Measurements from ENCODE around the gene FCHO2. TPM values are rescaled to one million over a fixed set of nuclear protein-coding genes. Genes with fewer than 3 reads are reported as not detected.
A peak's percentile ranks its signal among the peaks of the same experiment; 100 is the strongest.

Gene FCHO2
- total RNA-seq, 1 experiment from 2014 or later = 5.8 TPM

- H2BK15ac ChIP-seq (ENCODE audit: low read depth, low read length) = no peak overlapping the region
- no peak overlapping the region for H3K23ac ChIP-seq (ENCODE audit: insufficient read length, low read depth, low read length)
- peaks cover 0 to 6% of the 10 kb centered on the region in 2 experiments; a peak in 1 of 5 replicates for H3K9me3 Mint-ChIP-seq
- no peak overlapping the region for H2BK120ac ChIP-seq (ENCODE audit: low read depth, low read length, poor library complexity, severe bottlenecking)
- no peak overlapping the region for H3K4me2 ChIP-seq (ENCODE audit: insufficient read depth, insufficient read length, low read length)
- H3K79me1 ChIP-seq (ENCODE audit: insufficient read depth, low read depth, low read length, poor library complexity, severe bottlenecking) = no peaks in the 10 kb centered on the region
- no peak overlapping the region for H2AFZ ChIP-seq (ENCODE audit: low read length)
- no peak for TF ChIP-seq CTCF (conservative IDR thresholded peaks at IDR 0.05)
- no peaks in the 10 kb centered on the region for H3K4me1 Mint-ChIP-seq
- no peak for DNase-seq
- no peak overlapping the region for H2BK5ac ChIP-seq (ENCODE audit: insufficient read length, low read length)
- H3K79me2 ChIP-seq (ENCODE audit: insufficient read depth, low read length) = no peaks in the 10 kb centered on the region
- no peak overlapping the region for H3T11ph ChIP-seq (ENCODE audit: low read length)
- no peaks in the 10 kb centered on the region for H3K23me2 ChIP-seq (ENCODE audit: insufficient read length, low read depth, low read length, poor library complexity, severe bottlenecking)
- H3K27me3 Mint-ChIP-seq (ENCODE audit: low read depth) = no peaks in the 10 kb centered on the region
- H3K4ac ChIP-seq (ENCODE audit: low read depth, low read length) = no peak overlapping the region
- H2BK20ac ChIP-seq (ENCODE audit: low read depth, low read length, poor library complexity, severe bottlenecking) = no peak overlapping the region
- no peak overlapping the region for H4K5ac ChIP-seq (ENCODE audit: insufficient read length, low read depth, low read length)
- H3K4me1 ChIP-seq (ENCODE audit: insufficient read depth, low read length) = no peaks in the 10 kb centered on the region
- no peak overlapping the region for H4K8ac ChIP-seq (replicated peaks; ENCODE audit: insufficient read length, low read depth, low read length)
- H3K56ac ChIP-seq (ENCODE audit: insufficient read length, low read depth, low read length) = no peak overlapping the region
- H4K20me1 ChIP-seq (ENCODE audit: control insufficient read depth, insufficient read depth, insufficient read length) = no peaks in the 10 kb centered on the region
- H2BK12ac ChIP-seq (ENCODE audit: insufficient read length, low read depth, low read length) = no peak overlapping the region
- H3K14ac ChIP-seq (ENCODE audit: insufficient read depth, low read length) = no peak overlapping the region
- H2AK5ac ChIP-seq (ENCODE audit: insufficient read length, low read length) = no peak overlapping the region
- no peaks in the 10 kb centered on the region for H3K9me3 ChIP-seq (ENCODE audit: control insufficient read depth, low read depth, low read length)
- H3K27ac Mint-ChIP-seq = peak overlapping the region in 1 of 3 experiments; percentile 30; a peak in 1 of 7 replicates
- no peak overlapping the region for H3K4me3 Mint-ChIP-seq
- H3K27ac ChIP-seq (ENCODE audit: insufficient read length, low read depth, low read length) = no peak overlapping the region
- no peak overlapping the region for H4K91ac ChIP-seq (ENCODE audit: insufficient read length, low read depth, low read length)
- H3K27me3 ChIP-seq (ENCODE audit: insufficient read depth, low read length) = no peaks in the 10 kb centered on the region
- no peak overlapping the region for H3K18ac ChIP-seq (ENCODE audit: insufficient read length, low read depth, low read length)
- peaks cover 2 to 19% (median 12%) of the 10 kb centered on the region in 3 experiments; a peak in 6 of 7 replicates for H3K36me3 Mint-ChIP-seq (ENCODE audit: insufficient read depth in 1 of 3, low read depth in 3 of 3)
- WGBS (ENCODE audit: extremely low coverage, insufficient read length, low lambda C conversion rate) = no CpG with 5 or more reads among the region's 28 CpGs
- no peak overlapping the region for H3K9ac ChIP-seq (ENCODE audit: extremely low read depth, insufficient read length, low read length)
Observed at GRCh38 chr5:72996632-72997031, 40.8 kb downstream of the FCHO2 start.
